Stimulated activated memory B cell treated with anti-CD40 and anti-IgM and Interleukin-4, amounts not matched to agents 10 μg/mL and 1 μg/mL and 100 μg/mL, for 72 hours (primary cell): ENCODE results near the gene RUNX1.
"Not testable (repeated sequence)": the region's sequence is repeated elsewhere in the genome, so short reads cannot be mapped to it uniquely, and the experiment has no call there.

Experiments
- ATAC-seq: fragments of 150-1000 bp; cut with Tn5 transposase; 2 replicates; pipeline ENCODE4 v1.10.0; 2021
- H3K27ac Mint-ChIP-seq: one replicate; pipeline ENCODE4 v1.8.0; 2022; ENCODE audit warnings: mild to moderate bottlenecking, mixed read lengths
- H3K27me3 Mint-ChIP-seq: one replicate; pipeline ENCODE4 v1.8.0; 2022; ENCODE audit warnings: mixed read lengths
- H3K36me3 Mint-ChIP-seq: one replicate; pipeline ENCODE4 v1.8.0; 2022; ENCODE audit warnings: mixed read lengths
- H3K4me1 Mint-ChIP-seq: one replicate; pipeline ENCODE4 v1.8.0; 2022; ENCODE audit warnings: mixed read lengths
- H3K4me3 Mint-ChIP-seq: one replicate; pipeline ENCODE4 v1.8.0; 2022; ENCODE audit warnings: mild to moderate bottlenecking, moderate library complexity, mixed read lengths
- H3K9me3 Mint-ChIP-seq: one replicate; pipeline ENCODE4 v1.8.0; 2022; ENCODE audit warnings: mixed read lengths

The RUNX1 gene

GRCh38 chr21:35002879-35003722, 46.0 kb downstream of the RUNX1 start:
- no peaks in the 10 kb centered on the region for H3K27me3 Mint-ChIP-seq
- H3K27ac Mint-ChIP-seq, result no peak overlapping the region
- no peak for ATAC-seq

DNA sequence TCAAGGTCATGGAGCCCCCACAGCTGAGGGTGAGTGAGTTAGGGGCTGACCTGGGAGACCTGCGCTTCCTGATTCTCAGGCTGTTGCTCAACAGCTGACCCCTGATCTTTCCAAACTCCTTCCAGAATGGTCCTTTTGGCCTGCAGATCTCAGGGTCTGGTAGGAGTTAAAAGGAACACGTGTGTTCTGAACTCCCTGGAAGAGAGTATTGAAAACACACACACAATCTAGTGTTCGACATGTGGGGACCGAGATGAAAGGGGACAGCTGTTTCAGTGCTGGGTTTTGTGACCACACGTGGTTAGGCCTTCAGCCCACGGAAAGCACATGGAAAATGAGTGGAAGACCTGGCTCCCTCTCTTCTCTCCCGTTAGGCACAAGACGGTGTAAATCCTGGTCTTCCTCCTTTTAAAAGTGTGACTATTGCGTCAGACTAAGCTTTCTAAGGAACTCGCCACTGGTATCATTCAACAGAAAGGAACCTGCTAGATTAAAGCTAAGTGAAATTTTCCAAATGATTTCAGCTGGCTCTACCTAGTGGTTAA, 49.6 kb downstream of the RUNX1 start:
- no peaks in the 10 kb centered on the region for H3K9me3 Mint-ChIP-seq
- H3K36me3 Mint-ChIP-seq, result peaks cover 43% of the 10 kb centered on the region
- H3K27ac Mint-ChIP-seq, result peak overlapping the region; percentile 42
- ATAC-seq, result no peak
- H3K4me3 Mint-ChIP-seq, result no peak overlapping the region
- no peaks in the 10 kb centered on the region for H3K27me3 Mint-ChIP-seq
- peaks cover 51% of the 10 kb centered on the region for H3K4me1 Mint-ChIP-seq

More at GRCh38 chr21:35002879-35003722, 46.0 kb downstream of the RUNX1 start:
- Mint-ChIP-seq H3K4me3 (no peak overlapping the region), H3K36me3 (peaks cover 45% of the 10 kb centered on the region), H3K9me3 (no peaks in the 10 kb centered on the region), H3K4me1 (peaks cover 51% of the 10 kb centered on the region)

GRCh38 chr21:34998176-34998575, 50.9 kb downstream of the RUNX1 start:
- H3K4me3 Mint-ChIP-seq, result no peak overlapping the region
- peaks cover 45% of the 10 kb centered on the region for H3K4me1 Mint-ChIP-seq
- no peak for ATAC-seq
- peaks cover 43% of the 10 kb centered on the region for H3K36me3 Mint-ChIP-seq
- H3K27ac Mint-ChIP-seq, result peak overlapping the region; percentile 42
- H3K9me3 Mint-ChIP-seq, result no peaks in the 10 kb centered on the region
- H3K27me3 Mint-ChIP-seq, result no peaks in the 10 kb centered on the region

GRCh38 chr21:34997294-34997693, 51.8 kb downstream of the RUNX1 start:
- ATAC-seq, result no peak
- Mint-ChIP-seq H3K27ac (peak overlapping the region; percentile 42), H3K9me3 (no peaks in the 10 kb centered on the region), H3K4me3 (no peak overlapping the region), H3K27me3 (no peaks in the 10 kb centered on the region), H3K4me1 (peaks cover 42% of the 10 kb centered on the region), H3K36me3 (peaks cover 43% of the 10 kb centered on the region)

- H3K4me3 Mint-ChIP-seq, result no peak overlapping the region
- no peak for ATAC-seq
- peaks cover 48% of the 10 kb centered on the region for H3K36me3 Mint-ChIP-seq
- no peaks in the 10 kb centered on the region for H3K27me3 Mint-ChIP-seq
- H3K4me1 Mint-ChIP-seq, result peaks cover 48% of the 10 kb centered on the region
- no peaks in the 10 kb centered on the region for H3K9me3 Mint-ChIP-seq
- H3K27ac Mint-ChIP-seq, result peak overlapping the region; percentile 42
Measured at GRCh38 chr21:34996304-34997101, 52.6 kb downstream of the RUNX1 start.

- no peak overlapping the region for H3K4me3 Mint-ChIP-seq
Measured at GRCh38 chr21:34995979-34996303, 53.2 kb downstream of the RUNX1 start.

DNA sequence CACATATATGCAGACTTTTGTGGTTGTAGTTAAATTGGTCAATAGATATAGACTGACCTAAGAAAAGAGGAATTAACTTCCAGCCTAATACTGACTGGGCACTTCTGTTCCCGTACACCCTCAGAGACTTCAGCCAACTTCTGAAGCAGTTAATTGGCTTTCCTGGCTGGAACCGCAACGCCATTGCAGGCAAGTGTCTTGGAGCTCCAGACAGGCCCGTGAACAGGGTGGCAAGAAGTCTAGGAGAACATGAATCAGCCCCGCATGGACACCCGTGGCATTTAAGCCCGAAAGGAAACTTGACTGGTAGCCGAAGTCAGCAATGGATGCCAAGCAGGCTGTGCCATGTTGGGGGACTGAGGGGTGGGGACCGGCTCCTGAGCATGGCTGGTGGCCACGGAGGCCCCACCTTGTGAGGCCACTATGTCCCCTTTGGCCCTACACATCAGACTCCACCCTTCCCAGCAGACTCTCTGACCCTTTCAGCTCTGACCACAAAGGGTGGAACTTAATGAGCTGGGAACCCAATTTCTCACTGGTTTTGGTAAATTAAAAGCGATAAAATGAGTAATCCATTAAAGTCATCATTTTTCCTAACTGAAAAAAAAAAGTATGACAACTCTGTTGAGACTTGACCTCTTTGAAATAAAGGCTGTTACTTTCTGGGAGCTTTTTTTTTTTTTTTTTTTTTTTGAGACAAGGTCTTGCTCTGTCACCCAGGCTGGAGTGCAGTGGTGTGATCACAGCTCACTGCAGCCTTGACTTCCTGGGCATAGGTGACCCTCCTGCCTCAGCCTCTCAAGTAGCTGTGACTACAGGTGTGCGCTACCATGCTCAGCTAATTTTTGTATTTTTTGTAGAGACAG, 54.1 kb downstream of the RUNX1 start:
- no peak for ATAC-seq
- Mint-ChIP-seq H3K27ac (peak overlapping the region; percentile 42), H3K36me3 (peaks cover 47% of the 10 kb centered on the region), H3K4me3 (no peak overlapping the region), H3K9me3 (no peaks in the 10 kb centered on the region), H3K4me1 (peaks cover 56% of the 10 kb centered on the region), H3K27me3 (no peaks in the 10 kb centered on the region)

More at GRCh38 chr21:34995979-34996303, 53.2 kb downstream of the RUNX1 start:
- Mint-ChIP-seq H3K9me3 (no peaks in the 10 kb centered on the region), H3K36me3 (peaks cover 54% of the 10 kb centered on the region), H3K4me1 (peaks cover 53% of the 10 kb centered on the region), H3K27me3 (no peaks in the 10 kb centered on the region), H3K27ac (peak overlapping the region; percentile 42)
- ATAC-seq, result no peak

- not testable (repeated sequence) for H3K4me3 Mint-ChIP-seq, H3K27me3 Mint-ChIP-seq, H3K27ac Mint-ChIP-seq, H3K9me3 Mint-ChIP-seq, ATAC-seq
- Mint-ChIP-seq H3K4me1 (peaks cover 58% of the 10 kb centered on the region), H3K36me3 (peaks cover 33% of the 10 kb centered on the region)
Measured at GRCh38 chr21:34993521-34993921, 55.6 kb downstream of the RUNX1 start.

DNA sequence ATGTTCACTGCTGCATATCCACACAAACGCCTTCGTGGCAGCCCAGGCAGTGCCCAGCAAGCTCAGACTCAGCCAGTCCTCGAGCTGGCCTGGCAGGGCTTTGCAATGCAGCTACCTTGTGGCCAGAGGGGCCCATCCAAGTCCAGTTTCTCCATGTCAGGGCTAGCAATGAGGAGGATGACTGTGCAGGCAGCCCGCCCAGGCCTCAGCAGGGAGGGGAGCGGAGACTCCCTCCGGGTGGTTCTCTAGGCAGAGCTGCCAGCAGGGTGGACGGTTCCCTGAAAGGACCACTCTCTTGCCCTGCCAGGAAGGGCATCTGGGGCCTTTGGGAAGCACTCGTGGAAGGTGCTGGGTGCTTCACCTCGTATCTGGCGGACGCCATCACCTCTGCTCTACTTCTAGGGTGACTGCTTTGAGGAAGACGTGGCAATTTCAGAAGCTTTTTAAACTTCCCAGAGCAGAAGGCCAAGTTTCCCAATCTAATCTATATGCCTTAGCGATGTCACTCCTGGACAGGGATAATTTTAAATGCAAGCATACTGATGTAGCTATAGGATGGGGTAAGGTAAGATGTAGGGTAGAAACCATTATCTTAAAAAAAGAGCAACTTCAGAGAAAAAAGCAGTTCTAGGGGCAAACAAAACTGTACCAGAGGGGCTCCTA, 56.2 kb downstream of the RUNX1 start:
- Mint-ChIP-seq H3K4me1 (peaks cover 58% of the 10 kb centered on the region), H3K9me3 (no peaks in the 10 kb centered on the region), H3K27me3 (no peaks in the 10 kb centered on the region), H3K36me3 (peaks cover 27% of the 10 kb centered on the region), H3K27ac (no peak overlapping the region), H3K4me3 (no peak overlapping the region)
- no peak for ATAC-seq

- Mint-ChIP-seq H3K9me3 (no peaks in the 10 kb centered on the region), H3K4me1 (peaks cover 63% of the 10 kb centered on the region), H3K4me3 (no peak overlapping the region), H3K36me3 (peaks cover 24% of the 10 kb centered on the region), H3K27ac (peak overlapping the region; percentile 3), H3K27me3 (no peaks in the 10 kb centered on the region)
- no peak for ATAC-seq
Measured at GRCh38 chr21:34992180-34992579, 56.9 kb downstream of the RUNX1 start.

- H3K4me1 Mint-ChIP-seq, result peaks cover 64% of the 10 kb centered on the region
- H3K36me3 Mint-ChIP-seq, result peaks cover 20% of the 10 kb centered on the region
- peak overlapping the region; percentile 3 for H3K27ac Mint-ChIP-seq
- no peaks in the 10 kb centered on the region for H3K9me3 Mint-ChIP-seq
- no peak for ATAC-seq
- no peak overlapping the region for H3K4me3 Mint-ChIP-seq
- H3K27me3 Mint-ChIP-seq, result no peaks in the 10 kb centered on the region
Measured at GRCh38 chr21:34991366-34991957, 57.6 kb downstream of the RUNX1 start.

GRCh38 chr21:34990842-34991241, 58.3 kb downstream of the RUNX1 start:
- Mint-ChIP-seq H3K27me3 (no peaks in the 10 kb centered on the region), H3K36me3 (peaks cover 14% of the 10 kb centered on the region), H3K9me3 (no peaks in the 10 kb centered on the region), H3K4me3 (no peak overlapping the region), H3K27ac (peak overlapping the region; percentile 3), H3K4me1 (peaks cover 63% of the 10 kb centered on the region)
- no peak for ATAC-seq

DNA sequence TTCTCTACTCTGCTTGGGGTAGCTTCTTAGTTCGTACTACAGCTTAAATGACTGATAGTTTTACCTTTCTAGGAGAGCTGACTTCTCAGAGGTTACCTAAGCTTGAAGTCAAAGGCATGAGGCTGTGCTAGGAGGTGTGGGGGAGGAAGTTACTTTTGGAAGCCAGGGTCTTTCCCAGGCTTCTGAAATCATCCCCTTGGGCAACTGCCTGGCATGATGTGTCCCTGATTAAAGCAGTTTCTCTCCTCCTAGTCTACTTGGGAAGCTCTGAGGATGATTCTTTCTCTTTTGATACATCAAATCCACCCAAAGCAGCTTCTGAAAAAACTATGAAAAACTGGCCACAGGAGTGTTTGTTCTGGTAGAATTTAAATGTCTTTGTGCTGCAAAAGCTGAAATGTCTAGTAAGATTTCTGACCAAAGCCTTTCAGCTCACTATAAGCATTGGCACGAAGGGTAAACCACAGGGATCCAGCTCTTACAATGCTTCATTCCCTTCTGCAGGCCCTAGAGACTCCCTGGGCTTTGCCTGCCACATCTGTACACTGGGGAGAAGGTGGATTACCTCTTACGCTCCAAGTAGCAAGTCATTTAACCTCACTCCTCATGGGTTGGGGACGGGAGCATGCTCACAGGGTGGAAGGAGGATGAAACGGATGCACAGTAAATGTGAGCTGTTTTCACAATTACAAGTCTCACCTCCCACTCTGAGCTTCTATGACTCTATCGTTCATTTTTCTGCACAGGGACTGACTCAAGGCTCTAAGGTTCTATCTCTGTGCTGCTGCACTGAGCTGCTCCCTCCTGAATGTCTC, 59.6 kb downstream of the RUNX1 start:
- Mint-ChIP-seq H3K4me3 (no peak overlapping the region), H3K4me1 (peaks cover 68% of the 10 kb centered on the region), H3K27me3 (no peaks in the 10 kb centered on the region), H3K9me3 (no peaks in the 10 kb centered on the region), H3K27ac (peak overlapping the region; percentile 96), H3K36me3 (peaks cover 18% of the 10 kb centered on the region)
- ATAC-seq, result peak; percentile 63
